KOPT-K1 (cell line): ENCODE results near the gene NTN5.
"Not testable (repeated sequence)": the region's sequence is repeated elsewhere in the genome, so short reads cannot be mapped to it uniquely, and the experiment has no call there.

Experiments
- H3K27ac ChIP-seq: fragments of 200-600 bp; sonication (generic); 2 replicates; pipeline ENCODE4 v1.5.1; 2016; ENCODE audit warnings: antibody characterized with exemption, mild to moderate bottlenecking, low read depth, low read length; ENCODE audit not compliant: poor library complexity, severe bottlenecking
- H3K36me3 ChIP-seq: fragments of 200-600 bp; sonication (generic); 2 replicates; pipeline ENCODE4 v1.5.1; 2017; ENCODE audit warnings: antibody characterized with exemption, mild to moderate bottlenecking, low read length, moderate library complexity; ENCODE audit not compliant: insufficient read depth
- H3K9me3 ChIP-seq: fragments of 200-600 bp; sonication (generic); 2 replicates; pipeline ENCODE4 v1.5.1; 2017; ENCODE audit warnings: antibody characterized with exemption, low read length, mild to moderate bottlenecking; ENCODE audit not compliant: insufficient read depth, poor library complexity, severe bottlenecking

NTN5 gene

DNA sequence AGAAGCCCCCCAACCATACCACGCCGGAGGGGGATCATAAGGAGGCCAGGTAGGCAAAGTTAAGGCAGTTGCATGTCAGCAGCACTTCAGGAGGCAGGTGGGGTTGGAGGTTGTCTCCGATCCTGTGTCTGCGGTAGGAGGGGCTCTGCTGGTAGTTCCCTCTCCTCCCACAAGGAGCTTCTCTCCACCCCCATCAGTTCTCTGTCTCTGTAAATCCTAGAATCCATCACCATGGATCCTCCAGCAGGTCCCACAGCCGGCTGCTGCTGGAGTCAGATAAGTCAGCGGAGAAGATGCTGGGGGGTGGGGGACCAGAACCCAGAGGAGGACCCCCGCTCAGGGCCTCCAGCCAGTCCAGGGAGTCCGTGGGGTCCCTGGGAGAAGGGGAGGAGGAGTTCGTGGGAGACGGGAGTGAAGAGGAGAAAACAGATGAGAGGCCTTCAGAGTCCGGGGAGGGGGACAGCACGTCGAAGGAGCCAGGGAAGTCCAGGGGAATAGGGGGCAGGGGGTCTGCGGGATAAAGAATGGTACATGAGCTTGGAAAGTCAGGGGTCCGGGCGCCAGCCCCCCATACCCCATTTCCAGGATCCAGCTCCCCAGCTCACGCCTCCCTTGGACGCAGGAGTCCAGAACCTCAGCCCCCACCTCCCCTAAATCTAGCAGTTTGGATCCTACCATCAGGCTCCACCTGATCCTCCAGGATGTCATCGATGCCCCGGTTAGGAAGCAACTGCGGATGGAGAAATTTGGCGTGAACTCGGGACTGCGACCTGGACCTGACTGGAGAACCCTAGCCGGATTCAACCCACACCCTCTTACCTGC, 40.4 kb upstream of the NTN5 start:
- Histone ChIP-seq H3K9me3 (peaks cover 4% of the 10 kb centered on the region), H3K27ac (peak overlapping the region; percentile 57), H3K36me3 (no peaks in the 10 kb centered on the region)

DNA sequence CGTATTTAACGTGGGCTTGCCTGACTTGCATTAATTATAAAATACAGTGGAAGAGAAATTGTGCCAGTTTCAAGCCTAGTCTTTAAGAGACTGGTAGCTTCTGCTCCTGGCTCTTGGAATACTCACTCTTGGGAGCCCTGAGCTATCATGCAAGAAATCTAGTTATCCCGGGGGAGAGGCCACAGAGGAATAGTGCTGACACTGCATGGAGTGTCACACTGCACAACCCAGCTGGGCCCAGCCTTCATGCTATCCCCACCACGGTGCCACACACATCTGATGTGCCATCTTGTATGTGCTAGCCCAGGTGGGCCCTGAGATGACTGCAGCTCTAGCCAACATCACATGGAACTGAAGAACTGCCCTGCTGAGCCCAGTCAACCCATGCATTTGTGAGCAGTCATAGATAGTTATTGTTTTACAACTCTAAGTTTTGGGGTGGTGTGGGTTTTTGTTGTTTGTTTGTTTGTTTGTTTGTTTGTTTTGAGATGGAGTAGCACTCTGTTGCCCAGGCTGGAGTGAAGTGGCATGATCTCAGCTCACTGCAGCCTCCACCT, 38.4 kb upstream of the NTN5 start:
- H3K27ac ChIP-seq, result no peak overlapping the region
- peaks cover 4% of the 10 kb centered on the region for H3K9me3 ChIP-seq
- H3K36me3 ChIP-seq, result no peaks in the 10 kb centered on the region

DNA sequence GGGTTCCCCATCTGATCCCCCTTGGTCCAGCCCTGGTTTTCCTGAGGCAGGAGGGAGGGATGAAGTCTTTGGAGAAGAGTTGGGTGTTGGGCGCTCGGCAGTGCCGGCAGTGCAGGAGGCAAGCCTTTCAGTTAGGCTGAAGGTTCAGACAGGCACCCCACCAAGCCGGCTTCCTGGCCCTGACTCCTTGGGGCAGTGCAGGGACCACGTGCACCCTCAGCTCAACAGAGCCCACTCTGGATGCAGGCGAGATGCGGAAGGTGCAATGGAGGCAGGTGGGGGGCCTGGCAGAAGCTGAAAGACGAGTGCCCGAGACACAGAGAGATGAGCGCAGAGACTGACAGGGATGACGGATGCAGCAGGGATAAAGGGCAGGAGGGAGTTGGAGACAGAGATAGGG, 35.7 kb upstream of the NTN5 start:
- H3K9me3 ChIP-seq, result peaks cover 4% of the 10 kb centered on the region
- H3K36me3 ChIP-seq, result no peaks in the 10 kb centered on the region
- no peak overlapping the region for H3K27ac ChIP-seq

GRCh38 chr19:48705431-48705830, 32.6 kb upstream of the NTN5 start:
- H3K27ac ChIP-seq, result no peak overlapping the region
- H3K9me3 ChIP-seq, result no peaks in the 10 kb centered on the region
- H3K36me3 ChIP-seq, result no peaks in the 10 kb centered on the region

DNA sequence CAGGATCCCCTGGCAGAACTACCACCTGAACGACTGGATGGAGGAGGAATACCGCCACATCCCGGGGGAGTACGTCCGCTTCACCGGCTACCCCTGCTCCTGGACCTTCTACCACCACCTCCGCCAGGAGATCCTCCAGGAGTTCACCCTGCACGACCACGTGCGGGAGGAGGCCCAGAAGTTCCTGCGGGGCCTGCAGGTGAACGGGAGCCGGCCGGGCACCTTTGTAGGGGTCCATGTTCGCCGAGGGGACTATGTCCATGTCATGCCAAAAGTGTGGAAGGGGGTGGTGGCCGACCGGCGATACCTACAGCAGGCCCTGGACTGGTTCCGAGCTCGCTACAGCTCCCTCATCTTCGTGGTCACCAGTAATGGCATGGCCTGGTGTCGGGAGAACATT, 30.5 kb upstream of the NTN5 start:
- no peaks in the 10 kb centered on the region for H3K9me3 ChIP-seq

GRCh38 chr19:48702701-48703100, 29.9 kb upstream of the NTN5 start:
- Histone ChIP-seq H3K9me3 (no peaks in the 10 kb centered on the region), H3K27ac (no peak overlapping the region), H3K36me3 (no peaks in the 10 kb centered on the region)

More for the DNA sequence above, 30.5 kb upstream of the NTN5 start:
- no peaks in the 10 kb centered on the region for H3K36me3 ChIP-seq
- no peak overlapping the region for H3K27ac ChIP-seq

- Histone ChIP-seq H3K9me3 (no peaks in the 10 kb centered on the region), H3K27ac (no peak overlapping the region), H3K36me3 (no peaks in the 10 kb centered on the region)
Observed at GRCh38 chr19:48698046-48698445, 25.2 kb upstream of the NTN5 start.

- H3K36me3 ChIP-seq, result no peaks in the 10 kb centered on the region
- H3K27ac ChIP-seq, result no peak overlapping the region
Observed at GRCh38 chr19:48696353-48697010, 23.7 kb upstream of the NTN5 start.

GRCh38 chr19:48695743-48696352, 23.0 kb upstream of the NTN5 start, which contains the start of gene FUT2:
FUT2 (plus strand) TSS chr19:48695971; CDS start chr19:48702957, 6,986 bp downstream.
- Histone ChIP-seq H3K27ac (no peak within 1 kb of the TSS), H3K9me3 (no peaks in the 10 kb centered on the region), H3K36me3 (no peaks in the 10 kb centered on the region)

More at GRCh38 chr19:48696353-48697010, 23.7 kb upstream of the NTN5 start:
- no peaks in the 10 kb centered on the region for H3K9me3 ChIP-seq

- not testable (repeated sequence) for H3K9me3 ChIP-seq, H3K36me3 ChIP-seq, H3K27ac ChIP-seq
Observed at GRCh38 chr19:48693629-48694028, 20.8 kb upstream of the NTN5 start.

- H3K27ac ChIP-seq, result no peak overlapping the region
- no peaks in the 10 kb centered on the region for H3K9me3 ChIP-seq
- H3K36me3 ChIP-seq, result no peaks in the 10 kb centered on the region
Observed at GRCh38 chr19:48689449-48689848, 16.6 kb upstream of the NTN5 start.

DNA sequence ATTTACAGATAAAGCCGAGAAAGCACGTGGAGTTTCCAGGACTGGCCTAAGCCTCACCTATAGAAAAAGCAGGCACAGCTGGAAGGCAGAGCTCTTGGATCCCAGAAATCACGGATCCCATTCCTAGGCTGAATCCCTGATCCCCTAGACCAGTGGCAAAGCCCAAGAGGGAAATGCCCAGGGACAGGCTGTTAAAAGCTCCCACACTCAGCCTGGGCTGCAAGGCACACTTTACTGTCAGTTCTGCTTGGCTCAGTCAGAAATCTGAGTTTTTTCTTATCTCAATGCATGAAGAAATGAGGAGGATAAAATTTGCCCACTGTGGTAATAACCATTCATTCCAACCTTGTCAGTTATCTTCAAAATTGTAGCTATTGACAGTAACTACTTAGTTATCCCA, 15.0 kb upstream of the NTN5 start:
- H3K36me3 ChIP-seq, result no peaks in the 10 kb centered on the region
- H3K9me3 ChIP-seq, result no peaks in the 10 kb centered on the region
- no peak overlapping the region for H3K27ac ChIP-seq

DNA sequence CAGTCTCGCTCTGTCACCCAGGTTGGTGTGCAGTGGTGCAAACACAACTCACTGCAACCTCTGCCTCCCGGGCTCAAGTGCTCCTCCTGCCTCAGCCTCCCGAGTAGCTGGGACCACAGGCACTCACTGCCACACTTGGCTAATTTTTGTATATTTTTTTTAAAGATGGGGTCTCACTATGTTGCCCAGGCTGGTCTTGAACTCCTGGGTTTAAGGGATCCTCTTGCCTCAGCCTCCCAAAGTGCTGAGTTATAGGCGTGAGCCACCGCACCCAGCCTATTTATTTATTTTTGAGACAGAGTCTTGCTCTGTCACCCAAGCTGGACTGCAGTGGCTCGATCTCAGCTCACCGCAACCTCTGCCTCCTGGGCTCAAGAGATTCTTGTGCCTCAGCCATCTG, 13.8 kb upstream of the NTN5 start:
- H3K36me3 ChIP-seq, H3K27ac ChIP-seq, H3K9me3 ChIP-seq: not testable (repeated sequence)

- Histone ChIP-seq H3K9me3 (no peaks in the 10 kb centered on the region), H3K27ac (no peak overlapping the region), H3K36me3 (no peaks in the 10 kb centered on the region)
Observed at GRCh38 chr19:48686088-48686487, 13.3 kb upstream of the NTN5 start.

DNA sequence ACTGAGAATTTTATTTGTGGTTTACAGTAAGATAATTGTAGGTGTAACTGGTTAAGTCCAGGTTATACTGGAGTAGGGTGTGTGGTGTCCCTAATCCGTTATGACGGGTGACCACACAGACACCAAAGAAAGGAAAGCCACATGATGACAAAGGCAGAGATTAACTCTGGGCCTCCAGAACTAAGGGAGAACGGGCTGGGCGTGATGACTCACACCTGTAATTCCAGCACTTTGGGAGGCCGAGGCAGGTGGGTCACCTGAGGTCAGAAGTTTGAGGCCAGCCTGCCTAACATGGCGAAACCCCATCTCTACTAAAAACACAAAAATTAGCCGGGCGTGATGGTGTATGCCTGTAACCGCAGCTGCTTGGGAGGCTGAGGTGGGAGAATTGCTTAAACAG, 12.8 kb upstream of the NTN5 start:
- H3K9me3 ChIP-seq, result no peaks in the 10 kb centered on the region
- H3K27ac ChIP-seq, result no peak overlapping the region

More for the DNA sequence above, 12.8 kb upstream of the NTN5 start:
- no peaks in the 10 kb centered on the region for H3K36me3 ChIP-seq
